SK-N-MC (cell line): Measurements from ENCODE around the gene ARL4D.

Experiments
- DNase-seq: peaks from one replicate; pipeline ENCODE4 v3.0.0-alpha.2; 2011; ENCODE audit warnings: low read depth, low spot score
- H3K27ac ChIP-seq: fragments of 200-600 bp; sonication (generic); 2 replicates; pipeline ENCODE4 v1.5.1; 2016; ENCODE audit warnings: mixed run types
- H3K36me3 ChIP-seq: fragments of 200-600 bp; sonication (generic); 2 replicates; pipeline ENCODE4 v1.6.1; 2017; ENCODE audit warnings: antibody characterized with exemption, low read length, mixed read lengths; ENCODE audit not compliant: insufficient read depth
- H3K4me3 ChIP-seq: fragments of 200-600 bp; sonication (generic); 2 replicates; pipeline ENCODE4 v1.5.1; 2016
- H3K9ac ChIP-seq: fragments of 200-600 bp; sonication (generic); 2 replicates; pipeline ENCODE4 v1.8.0; 2017; ENCODE audit warnings: mixed run types, mixed read lengths; ENCODE audit not compliant: insufficient read length
- H3K9me3 ChIP-seq: fragments of 200-600 bp; sonication (generic); 2 replicates; pipeline ENCODE4 v1.6.1; 2017; ENCODE audit warnings: low read depth, mild to moderate bottlenecking, antibody characterized with exemption, low read length, moderate library complexity, mixed read lengths
- EZH2 ChIP-seq: fragments of 200-600 bp; sonication (generic); IDR thresholded peaks from one replicate; pipeline ENCODE4 v1.6.1; 2017; ENCODE audit warnings: antibody characterized with exemption
- FOXP2 ChIP-seq: optimal IDR thresholded peaks from 2 replicates; pipeline ENCODE3; 2011; ENCODE audit warnings: mild to moderate bottlenecking, moderate library complexity; ENCODE audit not compliant: insufficient read depth; ENCODE audit errors: extremely low read length, control extremely low read depth
- POLR2AphosphoS5 ChIP-seq: IDR thresholded peaks from 2 replicates; pipeline ENCODE4 v1.6.1; 2012; ENCODE audit warnings: mild to moderate bottlenecking, low read depth, low read length, borderline replicate concordance

ARL4D gene

DNA sequence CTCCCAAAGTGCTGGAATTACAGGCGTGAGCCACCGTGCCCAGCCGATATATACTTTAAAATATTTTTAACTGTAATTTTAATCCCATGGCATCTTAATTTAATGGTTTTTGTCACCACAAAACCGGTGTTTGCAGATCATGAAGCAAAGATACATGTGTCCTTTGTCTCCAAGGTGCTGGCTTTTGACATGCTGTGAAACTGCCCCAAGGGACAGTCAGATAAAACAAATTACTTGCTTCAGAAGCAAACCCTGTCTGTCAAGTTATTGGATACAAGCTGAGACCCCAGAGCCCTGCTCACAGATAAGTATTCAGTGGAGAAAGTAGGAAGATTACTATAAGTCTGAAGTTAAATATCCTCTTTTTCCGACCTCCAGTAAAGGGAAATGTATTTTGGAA is 39.8 kb downstream of the ARL4D start:
- Histone ChIP-seq H3K9me3 (no peaks in the 10 kb centered on the region), H3K27ac (no peak overlapping the region), H3K4me3 (no peak overlapping the region), H3K36me3 (no peaks in the 10 kb centered on the region), H3K9ac (no peak overlapping the region)
- TF ChIP-seq FOXP2: no peak
- TF ChIP-seq POLR2AphosphoS5: no peak
- TF ChIP-seq EZH2: no peak
- no peak for DNase-seq

DNA sequence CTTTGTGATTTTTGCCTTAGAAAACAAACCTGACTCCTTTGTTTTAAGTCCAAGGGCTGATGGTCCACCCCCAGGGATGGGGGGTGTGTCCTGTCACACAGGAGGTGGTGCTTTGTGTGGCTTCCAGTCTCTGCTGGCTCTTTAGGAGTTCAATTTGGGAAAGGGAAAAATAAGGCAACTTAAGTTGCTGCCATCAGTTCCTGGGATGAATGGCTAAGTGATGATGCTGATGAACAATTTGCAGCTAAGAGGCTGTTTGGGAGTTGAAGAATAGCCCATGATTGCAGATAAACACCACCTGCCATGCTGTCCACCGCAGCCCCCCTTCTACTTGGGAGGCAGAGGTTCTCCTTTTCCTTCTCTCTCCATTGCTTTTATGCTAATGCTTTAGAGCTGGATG is 40.2 kb downstream of the ARL4D start:
- Histone ChIP-seq H3K9ac (no peak overlapping the region), H3K36me3 (no peaks in the 10 kb centered on the region), H3K4me3 (no peak overlapping the region), H3K27ac (no peak overlapping the region), H3K9me3 (no peaks in the 10 kb centered on the region)
- DNase-seq: no peak
- TF ChIP-seq EZH2 (no peak), POLR2AphosphoS5 (no peak)

DNA sequence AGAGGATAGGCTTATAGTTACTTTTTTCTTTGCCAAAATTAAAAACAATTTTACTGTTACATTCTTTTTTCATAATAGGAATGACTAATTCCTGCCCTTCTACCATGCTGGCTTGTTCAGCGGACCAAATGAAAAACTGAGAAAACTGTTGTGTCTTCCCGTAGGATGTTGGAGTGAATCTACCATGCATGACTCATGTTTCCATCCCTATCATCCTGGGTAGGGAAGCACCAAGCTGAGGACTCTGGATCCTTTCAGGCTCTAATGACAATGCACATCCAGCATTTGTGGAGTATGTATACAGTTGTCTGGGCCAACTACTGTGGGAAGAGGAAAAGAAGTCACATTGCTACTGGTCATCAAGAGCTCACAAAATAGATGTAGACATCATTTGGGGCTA is 43.9 kb downstream of the ARL4D start:
- Histone ChIP-seq H3K9ac (no peak overlapping the region), H3K4me3 (no peak overlapping the region), H3K27ac (no peak overlapping the region), H3K9me3 (no peaks in the 10 kb centered on the region), H3K36me3 (no peaks in the 10 kb centered on the region)
- no peak for DNase-seq
- TF ChIP-seq POLR2AphosphoS5 (no peak), EZH2 (no peak), FOXP2 (no peak)

DNA sequence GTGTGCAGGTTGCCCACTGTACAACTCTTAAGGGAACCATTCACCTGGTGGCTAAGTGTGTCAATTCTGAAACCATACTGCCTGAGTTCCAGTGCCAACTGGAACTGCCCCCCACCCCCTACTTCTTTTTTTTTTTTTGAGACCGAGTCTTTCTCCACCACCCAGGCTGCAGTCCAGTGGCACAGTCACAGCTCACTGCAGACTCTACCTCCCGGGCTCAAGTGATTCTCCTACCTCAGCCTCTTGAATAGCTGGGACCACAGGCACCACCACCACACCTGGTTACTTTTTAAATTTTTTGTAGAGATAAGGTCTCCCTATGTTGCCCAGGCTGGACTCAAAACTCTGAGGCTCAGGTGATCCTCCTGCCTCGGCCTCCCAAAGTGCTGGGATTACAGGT is 44.6 kb downstream of the ARL4D start:
- DNase-seq: no peak
- Histone ChIP-seq H3K36me3 (no peaks in the 10 kb centered on the region), H3K4me3 (no peak overlapping the region), H3K27ac (no peak overlapping the region), H3K9ac (no peak overlapping the region), H3K9me3 (no peaks in the 10 kb centered on the region)
- no peak for TF ChIP-seq POLR2AphosphoS5
- no peak for TF ChIP-seq FOXP2

DNA sequence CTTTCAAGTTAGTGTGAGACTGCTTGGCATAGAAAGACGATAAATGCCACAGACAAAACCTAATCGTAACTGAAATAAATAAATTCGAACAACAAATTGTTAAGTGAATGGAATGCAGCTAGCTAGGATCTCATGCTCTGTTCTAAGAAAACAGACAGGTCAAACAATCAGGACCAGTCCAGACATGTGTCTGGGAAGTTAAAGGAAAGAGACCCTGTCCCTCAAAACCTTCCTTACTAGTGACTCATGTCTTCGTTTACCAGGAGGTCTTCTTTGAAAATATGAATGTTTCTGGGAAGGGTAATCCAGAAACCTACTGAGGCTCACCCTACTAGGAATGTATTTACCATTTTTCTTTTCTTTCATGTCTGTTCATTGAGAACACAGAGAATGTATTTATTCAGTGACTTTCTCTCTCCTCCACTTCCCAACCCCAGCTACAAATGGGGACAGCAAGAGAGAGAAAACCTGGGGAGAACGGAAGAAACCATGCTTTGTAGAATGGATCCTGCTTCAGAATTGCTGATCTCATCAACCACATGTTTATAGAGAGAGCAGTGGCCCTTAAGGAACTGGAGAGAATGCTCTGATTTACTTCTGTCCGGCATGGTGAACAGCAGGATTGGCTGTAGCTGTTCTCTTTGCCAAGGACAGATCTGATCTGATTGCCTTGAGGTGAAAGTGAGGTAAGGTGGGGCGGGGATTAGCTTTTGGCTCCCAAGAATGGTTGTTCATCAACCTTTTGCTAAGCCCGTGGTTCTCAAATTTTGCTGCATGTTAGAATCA is 45.6 kb downstream of the ARL4D start:
- DNase-seq: no peak
- Histone ChIP-seq H3K4me3 (no peak overlapping the region), H3K27ac (no peak overlapping the region), H3K9me3 (no peaks in the 10 kb centered on the region), H3K9ac (no peak overlapping the region), H3K36me3 (no peaks in the 10 kb centered on the region)
- TF ChIP-seq POLR2AphosphoS5 (no peak), FOXP2 (no peak), EZH2 (no peak)

DNA sequence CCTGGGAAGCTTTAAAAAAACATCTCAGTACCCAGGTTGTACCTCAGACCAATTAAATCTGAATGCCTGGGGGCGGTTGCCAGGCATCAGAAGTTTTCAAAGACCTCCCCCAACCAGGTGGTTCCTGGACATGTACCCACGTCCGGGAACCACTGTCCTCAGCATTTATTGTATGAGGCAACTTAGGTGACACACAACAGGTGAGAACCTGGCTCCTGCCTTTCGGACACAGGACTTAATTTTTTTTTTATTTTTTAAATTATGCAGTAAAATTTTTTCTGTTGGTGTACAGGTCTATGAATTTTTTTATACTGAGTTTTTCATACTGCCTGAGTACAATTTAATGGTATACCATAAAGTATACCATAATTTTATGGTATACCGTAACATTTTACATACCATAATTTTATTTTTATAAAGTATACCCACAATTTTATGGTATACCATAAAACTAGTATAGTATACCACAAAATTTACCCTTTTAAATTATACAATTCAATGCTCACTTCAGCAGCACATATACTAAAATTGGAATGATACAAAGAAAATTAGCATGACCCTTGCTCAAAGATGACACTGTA is 46.3 kb downstream of the ARL4D start:
- no peak for DNase-seq
- Histone ChIP-seq H3K9me3 (no peaks in the 10 kb centered on the region), H3K27ac (no peak overlapping the region), H3K9ac (no peak overlapping the region), H3K36me3 (no peaks in the 10 kb centered on the region), H3K4me3 (no peak overlapping the region)
- TF ChIP-seq FOXP2: no peak
- no peak for TF ChIP-seq EZH2
- no peak for TF ChIP-seq POLR2AphosphoS5

DNA sequence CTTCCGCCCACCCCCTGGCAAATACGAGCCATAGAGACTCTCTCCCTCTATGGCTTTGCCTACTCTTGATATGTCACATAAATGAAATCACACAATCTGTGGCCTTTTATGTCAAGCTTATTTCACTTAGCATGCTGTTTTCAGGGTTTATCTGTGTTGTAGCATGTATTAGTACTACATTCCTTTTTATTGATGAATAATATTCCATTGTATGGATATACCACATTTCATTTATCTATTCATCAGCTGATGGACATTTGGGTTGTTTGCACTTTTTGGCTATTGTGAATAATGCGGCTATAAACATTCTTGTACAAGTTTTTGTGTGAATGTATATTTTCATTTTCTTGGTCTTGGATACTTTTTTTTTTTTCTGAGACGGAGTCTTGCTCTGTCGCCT is 48.0 kb downstream of the ARL4D start:
- no peaks in the 10 kb centered on the region for H3K9me3 ChIP-seq
- H3K9ac ChIP-seq: no peak overlapping the region
- H3K36me3 ChIP-seq: no peaks in the 10 kb centered on the region
- H3K27ac ChIP-seq: no peak overlapping the region
- no peak for TF ChIP-seq EZH2
- no peak for DNase-seq
- H3K4me3 ChIP-seq: no peak overlapping the region

DNA sequence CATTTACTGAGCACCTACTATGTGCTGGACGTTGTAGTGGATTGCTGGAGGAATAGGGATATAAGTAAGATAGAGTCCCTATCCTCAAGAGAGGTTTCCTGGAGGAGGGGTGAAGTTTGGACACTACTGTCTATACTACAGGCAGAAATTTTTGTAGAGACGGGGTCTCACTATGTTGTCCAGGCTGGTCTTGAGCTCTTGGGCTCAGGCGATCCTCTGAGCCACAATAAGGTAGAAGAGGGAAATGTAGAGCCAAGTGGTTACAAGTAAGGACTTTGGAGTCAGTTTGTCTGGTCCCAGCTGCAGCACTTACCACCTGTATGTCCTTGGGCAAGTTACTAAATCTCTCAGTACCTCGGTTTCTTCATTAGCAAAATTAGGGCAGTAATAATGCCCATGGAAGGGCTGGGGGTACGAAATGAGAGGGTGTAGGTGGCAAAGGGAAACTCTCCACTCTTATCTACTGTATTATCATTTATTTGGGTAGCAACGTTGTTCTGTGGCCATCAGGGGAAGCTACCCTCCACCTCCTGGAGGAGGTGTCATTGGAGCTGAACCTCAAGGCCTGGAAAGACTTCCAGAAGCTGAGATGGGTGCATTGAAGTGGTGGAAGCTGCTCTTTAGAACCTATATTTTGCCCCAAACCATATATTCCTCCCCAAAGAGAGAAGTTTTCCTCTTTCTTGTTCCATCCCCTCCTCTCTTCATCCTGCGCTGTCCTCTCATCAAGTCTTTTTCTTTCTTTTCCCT is 50.1 kb downstream of the ARL4D start:
- Histone ChIP-seq H3K9me3 (no peaks in the 10 kb centered on the region), H3K36me3 (no peaks in the 10 kb centered on the region), H3K27ac (no peak overlapping the region), H3K4me3 (no peak overlapping the region), H3K9ac (no peak overlapping the region)
- no peak for TF ChIP-seq FOXP2
- no peak for TF ChIP-seq POLR2AphosphoS5
- TF ChIP-seq EZH2: no peak
- DNase-seq: no peak
